GM04504 (cell line): Measurements from ENCODE around the gene TRAPPC14.
"Not testable (repeated sequence)": the region's sequence is repeated elsewhere in the genome, so short reads cannot be mapped to it uniquely, and the experiment has no call there.

ENCODE experiments used
- DNase-seq: peaks from one replicate; pipeline ENCODE4 v3.0.0-alpha.2; 2012; ENCODE audit warnings: low read depth

The TRAPPC14 gene

GRCh38 chr7:100153708-100154535, 4.6 kb downstream of the TRAPPC14 start:
- no peak for DNase-seq

- DNase-seq = no peak
These were observed 5.4 kb downstream of the TRAPPC14 start for GRCh38 chr7:100152937-100153666.

- no peak for DNase-seq
These were observed 6.1 kb downstream of the TRAPPC14 start for GRCh38 chr7:100152404-100152803.

- peak; percentile 97 for DNase-seq
These were observed 9.8 kb downstream of the TRAPPC14 start, which contains the start of gene LAMTOR4 for GRCh38 chr7:100148559-100149328. TSS of gene LAMTOR4 (plus strand) at chr7:100148918. CDS start at chr7:100148973, 55 bp downstream.

GRCh38 chr7:100148225-100148558, 10.3 kb downstream of the TRAPPC14 start:
- DNase-seq = no peak

- no peak for DNase-seq
These were observed 11.2 kb downstream of the TRAPPC14 start for GRCh38 chr7:100147278-100147677.

- DNase-seq = not testable (repeated sequence)
These were observed 12.2 kb downstream of the TRAPPC14 start for GRCh38 chr7:100146350-100146749.

- no peak for DNase-seq
These were observed 16.1 kb downstream of the TRAPPC14 start for GRCh38 chr7:100142461-100142860.

GRCh38 chr7:100141555-100141949, 17.0 kb downstream of the TRAPPC14 start:
- no peak for DNase-seq

GRCh38 chr7:100137851-100138760, 20.4 kb downstream of the TRAPPC14 start:
- no peak for DNase-seq

GRCh38 chr7:100132697-100133151, 25.8 kb downstream of the TRAPPC14 start:
- no peak for DNase-seq

GRCh38 chr7:100132126-100132525, 26.4 kb downstream of the TRAPPC14 start:
- DNase-seq = no peak

- no peak for DNase-seq
These were observed 27.7 kb downstream of the TRAPPC14 start for GRCh38 chr7:100130608-100131453.

- not testable (repeated sequence) for DNase-seq
These were observed 28.3 kb downstream of the TRAPPC14 start for GRCh38 chr7:100130220-100130607.

- DNase-seq = no peak
These were observed 29.9 kb downstream of the TRAPPC14 start for GRCh38 chr7:100128637-100128963.

- no peak for DNase-seq
These were observed 30.5 kb downstream of the TRAPPC14 start for GRCh38 chr7:100127866-100128636.

- peak; percentile 84 for DNase-seq
These were observed 31.3 kb downstream of the TRAPPC14 start, which contains the start of gene MBLAC1 for GRCh38 chr7:100126931-100127865. TSS of gene MBLAC1 (plus strand) at chr7:100126967. CDS start at chr7:100127396, 429 bp downstream.

- no peak for DNase-seq
These were observed 32.1 kb downstream of the TRAPPC14 start for GRCh38 chr7:100126239-100126930.
